Activated CD4-positive, alpha-beta T cell treated with anti-CD3 and anti-CD28 coated beads, Interleukin-10, Interleukin-2, amounts not matched to agents 100 ng/mL and 50 ng/mL, durations not matched to agents 16 hours and 8 hours (primary cell): ENCODE measurements around the gene PSD.

Source experiments
- DNase-seq: peaks from one replicate; pipeline ENCODE4 v3.0.0-alpha.2; 2020

Gene PSD

DNA sequence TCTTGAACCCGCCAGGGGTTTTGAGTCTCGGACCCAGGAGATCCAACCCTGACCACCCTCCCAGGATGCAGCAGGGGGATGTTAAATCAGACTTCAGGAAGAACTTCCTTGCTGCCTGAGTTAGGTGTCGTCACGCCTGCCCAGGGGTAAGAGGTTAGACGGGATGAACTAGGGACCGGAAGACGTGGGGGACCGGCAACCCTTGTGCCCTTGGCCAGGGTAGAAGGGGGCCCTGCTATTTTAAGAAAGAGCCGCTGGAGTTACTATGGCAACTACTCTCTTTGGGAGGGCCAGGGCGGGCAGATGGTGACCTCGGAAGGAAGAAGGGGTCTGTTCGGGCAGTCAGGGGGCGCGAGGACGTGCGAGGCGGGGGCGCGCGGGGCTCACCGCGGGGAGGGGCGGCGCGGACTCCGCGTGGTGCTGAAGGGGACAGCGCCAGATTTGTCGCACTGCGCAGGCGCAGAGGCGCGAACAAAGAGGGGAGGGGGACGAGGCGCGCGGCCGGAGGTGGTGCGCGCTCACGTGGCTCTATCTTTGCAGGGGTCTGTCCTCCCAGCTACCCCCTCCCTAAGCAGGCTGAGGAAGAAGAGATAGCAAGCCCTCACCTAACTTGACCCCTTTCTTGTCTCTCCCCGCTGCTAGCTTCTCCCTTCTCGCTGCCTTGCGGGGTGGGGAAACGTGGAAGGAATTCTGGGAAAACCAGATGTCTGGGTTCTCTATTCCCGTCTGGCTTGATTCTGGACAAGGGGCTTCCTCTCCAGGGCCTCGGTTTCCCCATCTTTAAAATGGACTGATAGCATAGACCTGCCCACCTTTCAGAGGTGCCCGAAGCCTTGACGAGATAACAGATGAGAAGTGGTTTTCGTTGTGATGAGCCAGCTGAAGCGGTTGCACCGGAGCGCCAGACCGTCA is 940 bp upstream of the PSD start:
- peak; percentile 76 for DNase-seq

DNA sequence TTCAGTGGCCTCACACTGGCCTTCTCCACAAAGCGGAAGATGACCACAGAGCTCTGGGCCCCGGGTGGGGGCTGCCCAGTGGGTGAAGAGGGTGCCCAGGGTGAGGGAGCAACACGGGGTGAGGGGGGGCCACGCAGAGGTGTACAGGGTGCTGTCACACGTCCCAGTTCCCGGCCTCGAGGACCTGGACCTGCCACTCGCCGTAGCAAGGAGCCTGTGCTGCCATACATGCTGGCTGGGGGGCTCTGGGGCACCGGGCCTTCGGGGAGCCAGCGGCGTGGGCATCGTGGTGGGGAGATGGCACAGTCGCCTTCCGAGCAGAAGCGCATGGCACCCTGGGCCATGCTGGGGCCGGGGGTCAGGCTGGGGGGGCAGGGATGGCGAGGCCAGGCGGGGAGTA is 1.9 kb downstream of the PSD start:
- no peak for DNase-seq

GRCh38 chr10:102416283-102416682 is 2.3 kb downstream of the PSD start:
- DNase-seq: no peak

GRCh38 chr10:102414749-102415148 is 3.8 kb downstream of the PSD start:
- no peak for DNase-seq

- no peak for DNase-seq
These were observed 4.6 kb downstream of the PSD start for GRCh38 chr10:102413806-102414561.

DNA sequence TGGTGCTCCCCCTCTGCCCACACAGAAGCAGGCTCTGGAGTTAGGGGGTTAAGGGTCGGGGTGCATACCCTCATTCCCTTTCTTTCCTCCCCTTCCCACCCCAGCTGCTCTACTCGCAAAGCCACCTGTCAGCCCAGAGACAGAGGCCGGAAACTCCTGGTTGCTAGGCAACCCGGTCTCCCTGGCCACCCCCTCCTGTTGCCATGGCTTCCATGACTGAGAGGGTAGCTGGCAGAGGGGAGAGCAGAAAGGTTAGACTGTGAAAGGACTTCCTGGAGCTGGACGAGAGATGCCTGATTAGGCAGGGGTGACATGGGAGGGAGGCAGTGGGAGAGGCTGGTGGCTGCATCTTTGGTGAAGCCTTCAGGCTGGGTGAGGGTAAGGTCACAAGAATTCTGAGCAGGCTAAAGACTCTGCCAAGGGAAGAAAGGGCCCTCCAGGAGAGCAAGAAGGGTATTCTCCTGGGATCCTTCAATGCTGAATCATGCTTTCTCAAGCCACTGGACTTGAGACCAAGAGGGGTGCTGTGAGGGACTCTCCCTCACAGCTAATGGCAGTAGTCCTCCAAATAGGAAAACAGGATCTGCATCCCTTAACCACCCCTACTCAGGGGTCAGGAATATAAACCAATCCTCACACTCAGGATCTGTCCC is 5.4 kb downstream of the PSD start:
- DNase-seq: peak; percentile 53

GRCh38 chr10:102412293-102412692 is 6.3 kb downstream of the PSD start:
- DNase-seq: no peak

DNA sequence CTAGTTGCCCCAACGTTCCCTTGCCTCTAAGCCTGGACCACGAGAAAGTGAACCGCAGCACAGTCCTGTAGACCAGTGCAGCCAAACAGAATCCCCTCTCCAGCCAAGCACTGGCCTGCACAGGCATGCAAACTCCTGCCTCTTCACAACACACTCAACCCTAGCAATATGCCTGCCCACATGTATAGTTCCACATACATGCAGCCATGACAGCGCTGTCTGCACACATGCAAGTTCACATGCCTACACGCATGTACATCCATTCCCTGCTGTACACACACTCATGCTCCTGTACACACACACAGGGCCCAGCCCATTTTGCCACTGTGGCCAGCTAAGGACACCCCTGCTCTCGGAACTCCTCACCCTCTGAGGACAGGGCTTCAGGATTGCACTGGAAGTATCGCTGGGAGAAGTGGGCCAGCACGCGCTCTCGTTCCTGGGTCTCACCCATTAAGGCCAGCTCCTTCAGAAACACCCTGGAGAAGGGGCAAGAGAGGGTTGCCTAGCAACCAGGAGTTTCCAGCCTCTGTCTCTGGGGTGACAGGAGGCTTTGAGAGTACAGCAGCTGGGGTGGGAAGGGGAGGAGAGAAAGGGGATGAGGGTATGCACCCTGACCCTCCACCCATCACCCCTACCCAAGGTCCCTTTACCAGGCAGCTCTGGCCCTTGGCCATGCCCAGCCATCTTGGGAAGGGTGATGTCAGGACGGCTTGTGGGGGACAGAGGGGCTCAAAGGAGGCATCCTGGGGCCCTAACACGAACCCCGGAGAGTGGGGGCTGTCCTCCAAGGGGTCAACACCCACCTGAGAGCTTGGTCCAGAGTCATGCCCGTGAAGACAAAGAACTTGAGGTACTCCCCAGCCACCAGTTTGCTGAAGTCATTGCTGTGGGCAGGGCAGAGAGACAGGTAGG is 7.0 kb downstream of the PSD start:
- no peak for DNase-seq

DNA sequence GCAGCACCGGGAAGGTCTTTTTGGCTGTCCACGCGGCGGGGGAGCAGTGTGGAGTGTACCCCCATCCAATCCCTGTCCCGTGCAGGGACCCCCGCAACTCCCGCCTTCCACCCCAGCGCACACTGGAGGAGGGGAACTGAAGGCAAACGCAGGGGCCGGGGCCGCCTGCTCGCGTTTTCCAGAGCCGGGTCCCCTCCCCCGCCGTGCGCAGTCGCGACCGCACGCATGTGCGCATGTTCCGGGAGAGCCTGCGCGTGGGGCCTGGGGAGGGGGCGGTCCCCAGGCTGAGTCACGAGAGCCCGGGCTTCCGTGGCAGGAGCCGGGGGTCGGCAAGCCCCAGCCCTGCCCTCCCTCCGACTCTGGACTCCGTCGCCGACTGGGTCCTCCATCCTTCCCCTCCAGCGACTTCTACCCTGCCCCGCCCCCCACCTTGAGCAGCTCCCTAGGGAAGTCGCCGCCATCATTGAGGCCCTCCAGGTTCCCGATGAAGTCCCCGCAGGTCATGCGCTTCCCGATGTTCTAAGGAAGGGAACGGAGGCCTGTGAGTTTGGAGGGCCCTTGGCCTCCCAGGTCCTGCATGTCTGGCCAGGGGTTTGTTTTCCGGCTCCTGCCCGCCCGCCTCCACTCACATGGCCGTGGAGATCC is 8.0 kb downstream of the PSD start:
- peak; percentile 53 for DNase-seq

- DNase-seq: no peak
These were observed 8.8 kb downstream of the PSD start for GRCh38 chr10:102409604-102410428.

- peak; percentile 55 for DNase-seq
These were observed 9.6 kb downstream of the PSD start for GRCh38 chr10:102408728-102409603.

GRCh38 chr10:102408131-102408727 is 10.4 kb downstream of the PSD start:
- DNase-seq: no peak

GRCh38 chr10:102407425-102408130 is 11.0 kb downstream of the PSD start:
- no peak for DNase-seq

GRCh38 chr10:102406815-102407214 is 11.8 kb downstream of the PSD start:
- DNase-seq: no peak

- DNase-seq: no peak
These were observed 13.0 kb downstream of the PSD start for GRCh38 chr10:102405632-102406031.

GRCh38 chr10:102405108-102405571 is 13.4 kb downstream of the PSD start:
- DNase-seq: no peak

DNA sequence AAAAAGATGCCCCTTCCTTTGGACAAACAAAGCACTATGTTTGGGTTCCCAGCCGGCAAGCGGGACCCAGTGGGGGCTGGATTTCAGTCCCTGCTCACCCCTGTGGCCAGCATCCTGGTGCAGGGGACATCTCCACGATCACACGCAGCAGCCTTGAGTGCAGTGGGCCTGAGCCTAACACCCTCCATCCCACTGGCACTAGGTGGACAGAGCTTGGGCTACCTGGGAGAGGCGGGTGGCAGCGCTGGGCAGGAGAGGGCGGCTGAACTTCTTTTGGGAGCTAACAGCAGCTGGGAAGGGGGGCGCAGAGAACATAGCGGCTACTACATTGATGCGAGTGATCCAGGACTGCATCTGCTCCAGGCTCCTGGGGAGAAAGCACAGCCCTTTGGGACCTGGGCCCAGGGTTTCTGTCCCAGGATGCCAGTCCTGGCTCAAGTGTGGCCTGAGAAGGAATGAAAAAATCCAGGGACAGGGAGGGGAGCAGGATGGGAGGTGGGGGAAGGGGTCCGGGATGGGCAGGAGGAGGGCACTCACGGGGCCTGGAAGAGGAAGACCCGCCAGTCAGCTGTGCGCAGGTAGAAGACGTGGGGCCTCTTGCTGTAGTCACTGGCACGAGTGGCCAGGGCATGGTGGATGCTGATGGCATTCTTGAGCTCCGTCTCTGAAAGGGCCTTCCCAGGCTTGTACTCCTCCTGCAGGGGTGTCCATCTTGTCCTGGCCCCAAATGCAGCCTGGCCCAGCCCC is 14.1 kb downstream of the PSD start:
- DNase-seq: no peak

DNA sequence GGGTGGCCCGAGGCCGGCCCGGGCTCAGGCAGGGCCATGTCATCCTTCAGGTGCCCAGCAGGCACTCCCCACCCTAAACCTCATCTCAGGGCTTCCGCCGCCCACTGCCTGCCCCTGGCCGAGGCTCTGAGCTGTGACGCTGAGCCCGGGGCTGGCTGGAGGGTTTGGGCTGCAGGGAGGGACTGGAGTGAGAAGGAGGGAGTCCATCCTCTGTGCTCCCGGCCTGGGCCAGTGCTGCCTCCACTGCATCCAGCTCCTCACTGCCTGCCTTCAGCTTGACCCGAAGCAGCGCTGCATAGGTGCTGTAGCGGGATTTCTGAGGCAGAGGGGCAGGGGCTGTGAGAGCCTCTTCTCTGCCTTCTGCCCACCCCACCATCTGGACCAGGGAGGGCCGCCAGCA is 15.5 kb downstream of the PSD start:
- no peak for DNase-seq
